GM19035 (cell line): ENCODE data around the gene VSX1.

ENCODE experiments used
- ATAC-seq: cut with Tn5 transposase; IDR thresholded peaks from one replicate; pipeline ENCODE4 v1.9.1; 2021; ENCODE audit not compliant: unreplicated experiment

Gene VSX1

DNA sequence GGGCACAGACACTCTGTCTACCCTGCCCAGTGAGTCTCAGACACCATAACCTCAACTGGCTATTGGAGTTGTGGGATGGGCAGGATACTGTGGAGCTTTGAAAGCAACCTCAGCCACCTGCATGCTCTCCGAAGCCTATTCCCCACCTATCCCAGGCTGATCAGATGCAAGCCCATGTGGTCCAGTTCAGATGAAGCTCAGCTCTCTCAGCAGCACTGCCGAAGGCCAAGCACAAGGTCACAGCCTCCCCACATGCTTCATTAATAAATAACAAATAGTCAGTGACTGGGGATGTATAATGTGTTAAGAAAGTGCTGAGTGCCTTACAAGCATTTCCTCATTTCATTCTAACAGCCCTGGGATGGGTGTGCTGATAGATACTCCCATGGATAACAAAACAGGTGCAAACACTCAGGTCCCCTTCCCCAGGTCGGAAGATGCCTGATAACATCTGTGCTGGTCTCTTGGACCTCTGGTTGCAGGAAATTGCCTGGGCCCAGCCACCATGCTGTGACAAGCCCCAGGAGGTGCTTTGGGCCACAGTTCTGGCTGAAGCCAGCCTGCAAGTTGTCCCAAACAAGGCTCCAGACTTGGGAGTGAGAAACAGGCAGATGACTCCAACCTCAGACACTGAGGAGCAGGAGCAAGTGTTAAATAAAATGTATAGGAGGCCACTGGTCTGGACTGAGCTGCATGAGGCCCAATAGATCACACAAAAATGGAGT lies 27.7 kb downstream of the VSX1 start:
- no peak for ATAC-seq

DNA sequence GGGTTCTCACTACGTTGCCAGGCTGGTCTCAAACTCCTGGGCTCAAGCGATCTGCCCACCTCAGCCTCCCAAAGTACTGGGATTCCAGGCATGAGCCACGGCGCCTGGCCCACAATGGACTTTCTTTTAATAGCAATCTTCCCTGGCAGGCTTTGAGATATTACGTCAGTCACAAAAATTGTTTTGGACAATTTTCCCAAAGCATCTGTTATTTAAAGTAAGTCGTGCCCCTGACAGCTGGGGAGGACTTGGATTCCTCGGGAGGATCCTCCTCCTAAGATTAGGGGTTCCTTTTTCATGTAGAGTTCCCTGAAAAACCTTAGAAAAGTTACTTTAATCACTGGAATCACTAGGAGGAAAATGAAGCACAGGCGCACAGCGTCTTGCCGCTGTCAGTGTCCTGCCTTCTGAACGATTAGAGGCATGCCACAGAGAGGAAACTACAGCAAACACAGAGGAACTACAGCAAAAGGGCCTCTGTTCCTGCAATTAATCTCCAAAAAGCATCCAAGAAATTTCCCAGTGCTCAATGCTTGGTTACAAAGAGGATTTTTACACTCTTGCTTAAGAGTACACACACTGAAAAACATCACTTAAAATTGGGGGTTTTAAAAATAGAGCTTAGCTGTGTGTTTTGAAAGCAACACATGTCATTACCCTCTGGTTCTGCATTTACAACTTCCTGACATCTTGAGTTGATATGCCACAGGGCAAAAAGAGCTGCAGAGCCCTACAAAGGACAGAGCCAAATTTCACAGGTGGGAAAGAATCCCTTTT lies 28.5 kb downstream of the VSX1 start:
- ATAC-seq, result no peak

- ATAC-seq, result no peak
Observed at GRCh38 chr20:25052255-25053194, 29.4 kb downstream of the VSX1 start.

DNA sequence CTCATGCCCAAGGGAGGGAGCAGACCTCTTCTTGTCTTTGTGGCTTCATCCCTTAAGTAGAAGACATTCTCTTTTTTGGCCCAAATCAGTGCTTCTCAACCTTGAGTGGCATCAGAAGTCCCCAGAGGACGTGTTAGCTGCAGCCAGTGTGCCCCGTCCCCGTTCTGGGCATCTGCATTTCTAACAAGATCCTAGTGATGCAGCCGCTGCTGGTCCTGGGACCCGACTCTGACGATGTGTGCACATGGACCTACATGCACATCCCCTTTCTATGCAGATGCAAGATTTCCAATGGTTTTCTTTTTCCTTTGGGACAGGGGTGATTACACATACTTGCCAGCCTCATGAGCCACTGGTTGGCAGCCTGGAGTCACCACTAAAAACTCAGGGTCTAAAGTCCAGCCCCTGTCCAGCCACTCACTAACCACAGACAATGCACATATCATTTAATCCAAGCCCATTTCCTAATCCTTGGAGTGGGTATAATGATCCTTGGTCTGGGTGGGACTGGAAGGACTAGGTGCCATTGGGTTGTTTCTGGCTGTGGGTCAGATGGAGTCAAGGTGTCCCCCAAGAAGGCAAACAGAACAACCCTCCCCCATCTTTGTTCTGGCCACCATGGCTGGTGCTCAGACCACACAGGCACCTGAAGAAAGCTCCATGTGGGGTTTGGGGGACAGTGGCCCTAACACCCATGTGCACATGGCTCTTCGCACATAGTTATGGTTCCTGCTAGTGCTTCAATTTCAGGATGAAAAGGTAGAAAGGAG lies 30.4 kb downstream of the VSX1 start:
- no peak for ATAC-seq

GRCh38 chr20:25050501-25051350 lies 31.2 kb downstream of the VSX1 start:
- no peak for ATAC-seq

GRCh38 chr20:25050082-25050481 lies 31.9 kb downstream of the VSX1 start:
- ATAC-seq, result no peak

- ATAC-seq, result no peak
Observed at GRCh38 chr20:25049261-25050060, 32.5 kb downstream of the VSX1 start.

DNA sequence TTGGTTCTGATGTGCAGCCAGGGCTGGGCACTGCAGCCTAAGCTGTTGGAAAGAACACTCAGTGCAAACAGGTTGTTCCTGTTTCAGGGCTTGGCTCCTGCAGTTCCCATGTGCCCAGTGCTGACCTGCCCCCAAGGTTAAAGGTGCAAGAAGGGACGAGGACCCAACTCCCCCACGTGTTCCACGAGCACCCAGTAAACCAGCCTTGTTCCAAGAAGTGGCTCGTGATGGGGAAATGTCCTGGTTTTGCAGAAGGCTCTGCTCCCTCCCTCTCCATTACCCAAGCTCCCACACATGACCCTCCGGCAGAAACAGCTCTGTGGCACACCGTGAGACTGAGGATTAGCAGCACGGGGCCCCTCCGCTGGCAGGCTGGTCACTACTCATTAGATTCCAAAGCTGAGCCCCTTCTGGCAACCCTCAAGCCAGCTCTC lies 33.4 kb downstream of the VSX1 start:
- ATAC-seq, result no peak

- no peak for ATAC-seq
Observed at GRCh38 chr20:25047766-25048165, 34.2 kb downstream of the VSX1 start.

GRCh38 chr20:25046736-25047666 lies 34.9 kb downstream of the VSX1 start:
- ATAC-seq, result no peak

DNA sequence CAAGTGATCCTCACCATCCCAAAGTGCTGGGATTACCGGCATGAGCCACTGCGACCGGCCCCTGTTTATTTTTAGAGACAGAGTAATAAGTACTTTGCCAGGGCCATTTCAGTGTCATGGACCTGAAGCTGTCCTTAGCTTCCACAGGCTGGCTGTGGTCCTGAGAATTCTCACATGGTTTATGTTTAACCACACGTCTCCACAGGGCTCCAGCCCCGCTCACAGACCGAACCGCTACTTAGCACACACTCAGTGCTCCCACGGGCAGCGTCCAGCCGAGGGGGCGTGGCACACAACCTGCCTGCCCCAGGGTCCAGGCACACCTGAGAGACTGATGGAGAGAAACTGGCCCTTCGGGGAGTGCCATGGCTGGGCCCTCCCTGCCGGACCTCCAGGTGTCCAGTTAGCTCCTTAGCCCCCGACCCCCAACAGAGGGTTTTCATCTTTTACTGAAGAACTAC lies 35.7 kb downstream of the VSX1 start:
- no peak for ATAC-seq

DNA sequence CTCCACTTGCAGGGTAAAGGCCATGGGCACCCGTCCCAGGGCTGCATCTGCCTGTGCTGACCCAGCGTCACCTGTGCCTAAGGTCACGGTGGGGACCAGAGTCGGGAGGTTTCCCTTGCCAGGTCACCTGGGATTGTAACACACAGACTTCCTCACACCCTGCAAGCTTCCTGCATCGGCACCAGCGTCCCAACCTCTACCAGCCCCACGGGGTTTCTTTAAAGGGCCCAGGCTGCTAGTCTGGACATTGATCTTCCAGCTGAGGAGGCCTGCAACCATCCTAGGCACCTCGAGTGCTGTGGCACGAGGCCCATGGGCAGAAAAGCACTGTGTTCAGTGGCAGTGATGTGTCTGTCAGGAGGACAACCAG lies 36.6 kb downstream of the VSX1 start:
- ATAC-seq, result no peak

- no peak for ATAC-seq
Observed at GRCh38 chr20:25044660-25045342, 37.1 kb downstream of the VSX1 start.

DNA sequence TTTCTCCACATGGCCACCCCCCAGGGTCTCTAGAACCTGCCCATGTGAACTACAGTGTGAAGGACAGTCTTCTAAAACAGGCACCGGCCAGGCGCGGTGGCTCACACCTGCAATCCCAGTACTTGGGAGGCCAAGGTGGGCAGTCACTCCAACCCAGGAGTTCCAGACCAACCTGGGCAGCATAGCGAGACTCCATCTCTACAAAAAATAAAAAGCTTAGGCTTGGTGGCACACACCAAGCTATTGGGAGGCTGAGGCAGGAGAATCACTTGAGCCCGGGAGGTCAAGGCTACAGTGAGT lies 37.7 kb downstream of the VSX1 start:
- no peak for ATAC-seq

- no peak for ATAC-seq
Observed at GRCh38 chr20:25043499-25044260, 38.3 kb downstream of the VSX1 start.
